ENCODE results near the gene WWC1.
A peak's percentile ranks its signal among the peaks of the same experiment; 100 is the strongest.

WWC1 gene

DNA sequence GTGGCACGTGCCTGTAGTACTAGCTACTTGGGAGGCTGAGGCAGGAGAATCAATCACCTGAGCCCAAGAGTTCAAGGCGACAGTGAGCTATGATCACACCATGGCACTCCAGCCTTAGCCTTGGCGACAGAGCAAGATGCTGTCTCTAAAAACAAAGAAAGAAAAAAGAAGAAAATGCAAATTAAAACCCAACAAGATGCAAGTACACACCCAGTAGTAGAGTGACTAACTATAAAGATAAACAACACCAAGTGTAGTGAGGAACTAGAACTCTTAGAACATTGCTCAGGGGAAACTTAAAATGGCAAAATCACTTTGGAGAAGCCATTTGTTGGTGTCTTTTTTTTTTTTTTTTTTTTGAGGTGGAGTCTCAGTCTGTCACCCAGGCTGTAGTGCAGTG lies 160.1 kb downstream of the WWC1 start:
- DNase-seq: no peak

DNA sequence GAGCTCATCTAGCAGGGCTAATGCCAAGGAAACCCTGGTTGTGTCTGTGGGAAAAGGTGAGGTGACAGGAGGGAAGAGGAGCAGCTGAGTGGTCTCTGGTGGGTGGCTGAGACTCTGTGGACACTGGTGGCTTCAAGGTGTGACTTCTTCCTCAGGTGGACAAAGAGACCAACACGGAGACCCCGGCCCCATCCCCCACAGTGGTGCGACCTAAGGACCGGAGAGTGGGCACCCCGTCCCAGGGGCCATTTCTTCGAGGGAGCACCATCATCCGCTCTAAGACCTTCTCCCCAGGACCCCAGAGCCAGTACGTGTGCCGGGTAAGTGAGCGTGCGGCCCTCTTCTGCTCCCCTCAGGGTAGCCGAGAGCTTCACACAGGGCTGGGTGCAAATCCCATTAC lies 163.8 kb downstream of the WWC1 start:
- DNase-seq: no peak

DNA sequence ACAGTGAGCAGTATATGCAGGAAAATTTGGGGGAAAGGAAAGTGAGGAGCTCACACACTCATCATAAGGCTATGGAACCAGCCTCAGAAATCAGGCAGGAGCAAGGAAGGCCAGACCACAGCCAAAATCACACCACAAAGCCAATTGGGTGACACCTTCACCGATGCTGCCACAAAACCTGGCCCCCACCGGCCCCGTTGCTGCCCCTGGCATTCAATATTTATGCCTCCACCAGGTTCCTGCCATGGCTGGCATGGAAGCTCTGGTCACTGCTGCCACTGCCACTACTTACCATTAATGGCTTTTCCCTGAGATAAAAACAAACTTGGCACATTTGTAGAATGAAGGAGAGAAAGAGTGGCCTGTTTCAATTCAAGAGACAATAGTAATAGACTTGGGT lies 166.1 kb downstream of the WWC1 start:
- DNase-seq: no peak

DNA sequence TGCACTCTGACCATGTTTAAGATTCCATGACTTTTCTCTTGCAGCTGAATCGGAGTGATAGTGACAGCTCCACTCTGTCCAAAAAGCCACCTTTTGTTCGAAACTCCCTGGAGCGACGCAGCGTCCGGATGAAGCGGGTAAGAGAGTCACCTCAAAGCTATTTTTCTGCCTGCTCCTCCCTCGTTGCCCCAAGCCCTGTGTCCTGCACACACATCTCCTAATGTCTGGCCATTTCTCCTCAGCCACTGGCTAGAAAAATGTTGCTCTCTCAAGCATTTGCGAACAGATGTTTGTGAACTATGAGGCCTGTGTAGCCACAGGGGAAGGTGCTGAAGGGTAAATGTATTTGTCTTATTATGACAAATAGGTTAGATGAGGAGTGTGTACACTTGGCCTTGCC lies 169.2 kb downstream of the WWC1 start:
- no peak for DNase-seq

DNA sequence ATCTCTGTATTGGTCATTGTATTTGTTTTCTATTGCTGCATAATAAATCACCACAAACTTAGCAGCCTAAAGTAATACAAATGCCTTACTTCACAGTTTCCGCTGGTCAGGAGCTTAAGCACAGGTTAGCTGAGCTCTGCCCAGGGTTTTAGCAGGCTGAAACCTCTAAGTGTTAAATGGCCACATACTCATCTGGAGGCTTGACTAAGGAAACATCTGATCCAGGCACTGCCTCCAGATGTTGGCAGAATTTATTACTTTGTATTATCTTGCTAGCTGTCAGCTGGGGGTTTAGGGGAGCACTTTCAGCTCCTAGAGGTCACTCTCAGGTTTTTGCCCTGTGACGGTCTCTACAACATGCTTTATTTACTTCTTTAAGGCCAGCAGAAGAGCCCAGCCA lies 171.6 kb downstream of the WWC1 start:
- no peak for DNase-seq

DNA sequence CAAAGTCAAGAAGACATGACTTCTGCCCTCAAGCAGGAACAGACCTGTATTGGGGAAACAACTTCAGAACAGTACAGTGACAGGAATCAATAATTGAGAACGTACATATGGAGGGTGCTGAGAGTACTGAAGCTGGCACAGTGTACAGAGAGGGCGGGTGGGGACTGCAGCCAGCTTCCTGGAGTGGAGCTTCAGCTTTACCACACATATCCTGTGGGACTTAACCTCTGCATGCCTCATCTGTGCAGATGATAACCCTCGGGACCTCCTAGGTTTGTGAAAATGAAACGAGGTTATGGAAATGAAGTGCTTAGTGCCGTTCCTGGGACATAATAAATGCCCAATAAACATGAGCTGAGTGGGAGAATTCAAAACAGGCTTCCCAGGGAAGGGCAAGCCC lies 172.8 kb downstream of the WWC1 start:
- no peak for DNase-seq

DNA sequence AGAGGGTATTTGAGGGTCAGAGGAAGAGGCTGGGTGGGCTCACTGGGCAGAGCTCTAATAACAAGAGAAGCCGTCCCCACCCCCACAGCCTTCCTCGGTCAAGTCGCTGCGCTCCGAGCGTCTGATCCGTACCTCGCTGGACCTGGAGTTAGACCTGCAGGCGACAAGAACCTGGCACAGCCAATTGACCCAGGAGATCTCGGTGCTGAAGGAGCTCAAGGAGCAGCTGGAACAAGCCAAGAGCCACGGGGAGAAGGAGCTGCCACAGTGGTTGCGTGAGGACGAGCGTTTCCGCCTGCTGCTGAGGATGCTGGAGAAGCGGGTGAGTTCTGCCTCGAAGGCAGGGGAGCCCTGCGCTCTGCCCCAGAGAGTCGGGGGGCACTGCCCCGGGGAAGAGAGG lies 173.2 kb downstream of the WWC1 start:
- no peak for DNase-seq

DNA sequence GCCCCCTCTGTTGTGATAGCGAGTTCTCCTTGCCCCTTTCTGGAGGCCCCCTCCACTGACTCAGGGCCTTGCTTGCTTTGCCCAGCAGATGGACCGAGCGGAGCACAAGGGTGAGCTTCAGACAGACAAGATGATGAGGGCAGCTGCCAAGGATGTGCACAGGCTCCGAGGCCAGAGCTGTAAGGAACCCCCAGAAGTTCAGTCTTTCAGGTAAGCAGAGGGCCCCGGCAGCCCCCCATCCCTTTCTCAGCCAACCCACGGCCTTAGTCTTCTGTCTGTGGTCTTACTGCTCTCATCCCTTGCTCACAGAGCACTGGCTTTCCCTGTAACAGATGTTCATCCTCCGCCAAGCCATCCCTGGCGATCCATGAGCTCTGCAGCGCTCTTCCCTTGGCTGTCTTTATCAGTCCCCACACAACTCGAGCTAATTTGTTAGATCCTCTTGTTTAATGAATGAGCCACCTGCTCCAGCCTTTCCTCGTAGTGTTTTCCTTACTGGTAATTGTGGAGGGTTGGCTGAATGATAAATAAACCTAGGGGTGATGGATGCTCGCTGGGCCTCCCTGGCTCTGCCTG lies 176.4 kb downstream of the WWC1 start:
- no peak for DNase-seq

DNA sequence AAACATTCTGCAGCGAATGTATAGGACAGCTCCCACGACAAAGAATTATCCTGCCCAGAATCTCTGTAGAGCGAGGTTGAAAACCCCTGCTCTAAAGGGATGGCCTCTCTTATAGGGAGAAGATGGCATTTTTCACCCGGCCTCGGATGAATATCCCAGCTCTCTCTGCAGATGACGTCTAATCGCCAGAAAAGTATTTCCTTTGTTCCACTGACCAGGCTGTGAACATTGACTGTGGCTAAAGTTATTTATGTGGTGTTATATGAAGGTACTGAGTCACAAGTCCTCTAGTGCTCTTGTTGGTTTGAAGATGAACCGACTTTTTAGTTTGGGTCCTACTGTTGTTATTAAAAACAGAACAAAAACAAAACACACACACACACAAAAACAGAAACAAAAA lies 177.4 kb downstream of the WWC1 start:
- DNase-seq: no peak

DNA sequence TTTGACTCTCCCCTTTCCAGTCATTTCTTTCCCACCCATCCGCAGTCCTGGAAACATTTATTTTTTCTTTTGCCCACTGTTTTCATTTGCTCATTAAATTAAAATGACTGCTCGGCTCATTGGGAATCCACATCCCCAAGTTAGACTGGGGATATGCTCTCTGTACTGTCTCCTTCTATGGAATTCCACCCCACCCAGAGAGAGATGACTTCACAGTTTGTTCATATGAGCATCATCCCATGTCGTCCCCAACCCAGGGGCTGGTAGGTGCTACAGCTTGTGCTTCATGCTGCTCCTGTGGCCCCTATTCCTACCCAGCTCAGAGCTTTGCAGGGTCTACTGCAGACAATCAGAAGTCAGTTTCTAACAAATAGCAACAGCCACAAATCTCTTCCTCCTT lies 178.4 kb downstream of the WWC1 start:
- DNase-seq: no peak

DNA sequence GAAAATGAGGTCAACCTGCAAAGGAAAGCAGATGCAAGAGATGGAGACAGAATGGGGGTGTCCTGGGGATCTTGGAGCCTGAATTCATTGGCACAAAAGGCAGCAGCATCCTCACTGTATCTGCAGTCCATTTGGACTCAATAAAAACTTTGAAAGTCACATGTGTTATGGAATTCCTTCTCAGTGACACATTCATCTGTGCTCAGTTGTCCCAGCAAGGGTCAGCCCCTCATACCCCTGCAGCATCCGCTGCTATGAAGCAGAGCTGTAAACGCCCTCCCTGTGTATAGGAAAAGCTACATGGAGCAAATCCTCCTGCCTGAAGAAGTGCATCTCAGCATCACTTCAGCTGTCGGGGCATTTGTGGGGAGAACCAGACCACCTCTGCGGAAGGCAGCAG lies 180.3 kb downstream of the WWC1 start:
- DNase-seq: no peak

DNA sequence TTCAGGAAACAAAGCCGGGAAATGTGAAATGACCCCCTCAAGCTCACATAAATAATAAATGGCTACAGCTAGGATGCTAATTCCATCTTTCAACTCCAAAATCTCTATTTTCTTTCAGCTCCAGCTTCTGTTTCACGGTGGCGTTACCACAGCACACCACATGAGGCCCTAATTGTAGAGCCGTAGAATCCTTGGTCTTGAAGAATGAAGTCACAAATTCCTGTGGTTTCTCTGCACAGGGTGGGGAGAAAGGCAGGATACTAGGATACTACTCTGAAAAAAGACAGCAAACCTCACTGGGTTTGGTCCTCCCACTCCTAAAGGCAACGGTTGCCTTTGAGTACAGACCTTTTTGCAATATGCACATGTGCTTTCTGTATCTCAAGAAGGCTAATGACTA lies 180.9 kb downstream of the WWC1 start:
- no peak for DNase-seq

DNA sequence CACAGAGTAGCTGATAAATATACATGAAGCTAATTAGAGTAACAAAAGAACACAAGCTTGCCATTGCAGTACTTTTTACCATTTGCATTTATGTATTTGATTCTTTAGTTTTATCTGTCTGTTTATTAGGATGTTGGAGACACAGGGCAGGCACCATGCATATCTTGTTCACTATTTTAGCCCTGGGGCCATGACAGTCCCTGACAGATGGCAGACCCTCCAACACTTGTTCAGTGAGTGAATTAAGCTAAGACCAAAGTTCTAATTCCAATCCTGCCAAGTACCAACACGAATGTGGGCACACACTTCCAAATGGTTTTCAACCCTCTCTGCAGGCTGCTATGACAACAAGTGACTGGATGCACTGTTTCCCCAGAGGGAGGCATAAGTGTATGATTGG lies 182.9 kb downstream of the WWC1 start:
- no peak for DNase-seq

DNA sequence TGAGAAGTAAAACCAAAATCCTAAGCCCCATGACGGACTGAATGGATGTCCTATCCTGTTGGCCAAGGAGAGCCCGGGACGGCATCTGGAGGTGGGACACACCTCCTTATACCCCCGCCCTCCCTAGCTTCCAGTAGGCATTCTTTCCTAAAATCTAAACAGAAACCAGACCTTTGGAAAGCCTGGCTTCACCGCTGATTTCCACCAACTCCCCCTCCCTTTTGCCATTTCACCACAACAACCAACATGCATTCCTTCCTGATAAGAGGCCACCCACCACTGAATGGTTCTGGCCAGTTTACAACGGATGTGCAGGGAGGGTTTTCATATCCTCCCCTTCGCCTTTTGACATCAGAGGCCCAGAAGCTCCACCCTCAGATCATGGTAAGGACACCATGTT lies 185.6 kb downstream of the WWC1 start:
- DNase-seq: no peak

DNA sequence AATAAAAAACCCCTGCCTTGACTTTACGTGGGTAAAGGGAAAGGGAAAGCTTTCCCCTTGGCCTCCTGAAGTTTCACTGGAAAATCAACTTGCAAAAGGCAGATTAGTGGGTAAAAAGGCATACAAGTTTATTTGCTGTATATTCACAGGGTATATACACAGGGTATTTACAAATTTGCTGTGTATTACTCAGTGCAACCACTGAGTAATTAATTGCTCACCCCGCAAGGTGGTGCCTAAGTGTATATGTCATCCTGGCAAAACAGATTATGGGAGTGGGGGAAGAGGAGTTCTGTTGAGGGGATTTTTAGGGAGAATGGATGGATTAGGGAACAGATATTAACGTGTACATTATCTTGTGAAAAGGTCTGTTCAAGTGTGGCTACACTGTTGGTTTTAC lies 187.7 kb downstream of the WWC1 start:
- DNase-seq: no peak

DNA sequence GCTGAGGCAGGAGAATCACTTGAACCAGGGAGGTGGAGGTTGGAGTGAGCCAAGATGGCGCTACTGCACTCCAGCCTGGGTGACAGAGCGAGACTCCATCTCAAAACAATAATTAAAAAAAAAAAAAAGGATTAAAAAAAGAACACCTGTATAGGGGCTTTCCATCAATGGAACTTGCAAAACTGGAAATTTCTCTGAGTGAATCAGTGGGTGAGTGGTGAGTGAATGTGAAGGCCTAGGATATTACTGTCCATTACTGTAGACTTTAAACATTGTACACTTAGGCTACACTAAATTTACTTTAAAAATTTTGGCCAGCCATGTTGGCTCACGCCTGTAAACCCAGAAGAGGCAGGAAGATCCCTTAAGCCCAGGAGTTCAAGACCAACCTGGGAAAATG lies 189.2 kb downstream of the WWC1 start:
- DNase-seq: no peak

DNA sequence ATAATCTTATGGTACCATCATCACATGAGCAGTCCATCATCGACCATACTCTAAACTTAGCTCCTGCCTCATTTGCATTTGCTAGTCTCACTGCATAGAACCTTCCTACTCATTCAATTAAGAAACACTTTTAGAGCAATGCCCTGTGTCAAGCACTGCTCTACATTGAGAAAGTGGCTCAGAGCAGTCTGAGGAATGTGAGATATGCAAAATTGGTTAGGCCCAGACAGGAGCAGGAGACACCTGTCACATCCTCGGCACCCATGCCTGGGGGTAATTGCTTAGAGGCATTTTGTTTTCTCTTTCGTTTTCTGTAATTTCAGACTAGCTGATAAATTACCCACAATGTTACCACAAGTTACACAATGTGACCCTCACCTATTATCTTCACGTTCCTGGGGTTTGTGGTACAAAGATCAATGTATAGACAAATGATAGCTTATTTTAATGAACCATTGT lies 189.9 kb downstream of the WWC1 start:
- DNase-seq: no peak

DNA sequence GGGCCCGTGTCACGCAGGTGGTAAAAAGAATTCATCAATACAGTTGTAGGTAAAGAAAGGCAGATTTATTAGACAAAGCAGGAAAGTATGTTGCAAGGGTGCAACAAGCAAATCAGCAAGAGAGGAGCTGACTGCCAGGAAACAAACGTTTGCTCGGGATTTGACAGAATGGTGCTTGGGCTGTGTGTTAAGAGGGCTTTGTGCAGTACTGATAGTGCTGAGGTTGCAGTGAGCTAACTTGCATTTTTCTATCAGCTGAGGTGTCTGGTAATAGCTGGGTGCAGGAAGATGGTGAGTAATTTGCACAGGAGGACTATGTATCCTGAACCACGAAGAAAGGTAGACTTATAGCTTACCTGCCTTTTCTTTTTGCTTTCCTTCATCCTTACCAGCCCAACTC lies 190.9 kb downstream of the WWC1 start:
- DNase-seq: no peak

DNA sequence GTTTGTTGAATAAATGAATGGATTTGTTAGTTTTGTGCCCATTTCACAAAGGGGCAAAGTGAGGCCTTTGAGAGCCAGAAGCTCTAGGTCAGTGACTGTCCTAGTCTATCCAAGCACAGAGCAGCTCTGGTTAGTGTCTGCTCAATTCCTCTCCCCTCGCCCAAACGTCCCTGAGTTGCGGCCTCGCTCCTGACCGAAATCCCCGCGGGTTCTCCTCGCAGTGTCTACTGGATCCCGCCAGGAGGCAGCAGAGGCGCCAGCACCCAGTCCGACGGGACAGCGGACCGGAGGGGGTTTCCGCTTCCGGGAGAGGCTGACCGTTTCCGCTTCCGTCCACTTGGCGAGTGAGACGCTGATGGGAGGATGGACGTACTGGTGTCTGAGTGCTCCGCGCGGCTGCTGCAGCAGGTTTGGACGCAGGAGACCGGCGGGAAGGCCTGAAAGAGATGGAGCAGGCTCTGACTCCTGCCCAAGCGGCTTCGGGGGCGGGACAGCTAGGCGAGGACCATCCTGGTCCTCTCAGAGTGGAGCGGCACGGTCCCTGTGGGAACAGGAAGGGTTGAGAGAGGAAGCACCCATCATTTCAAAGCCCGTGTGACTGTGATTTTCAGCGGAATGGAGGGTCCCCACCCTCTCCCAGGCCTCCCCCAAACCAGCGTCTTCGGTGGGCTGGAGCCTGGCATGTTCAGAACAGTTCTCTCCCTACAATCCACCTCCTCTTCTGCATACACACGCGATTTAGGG lies 194.9 kb downstream of the WWC1 start, which contains the start of gene RARS1:
RARS1 (plus strand) TSS at position 336 of the 744 bp plus-strand sequence; CDS start at position 364, 28 bp downstream.
- peak; percentile 94 for DNase-seq

DNA sequence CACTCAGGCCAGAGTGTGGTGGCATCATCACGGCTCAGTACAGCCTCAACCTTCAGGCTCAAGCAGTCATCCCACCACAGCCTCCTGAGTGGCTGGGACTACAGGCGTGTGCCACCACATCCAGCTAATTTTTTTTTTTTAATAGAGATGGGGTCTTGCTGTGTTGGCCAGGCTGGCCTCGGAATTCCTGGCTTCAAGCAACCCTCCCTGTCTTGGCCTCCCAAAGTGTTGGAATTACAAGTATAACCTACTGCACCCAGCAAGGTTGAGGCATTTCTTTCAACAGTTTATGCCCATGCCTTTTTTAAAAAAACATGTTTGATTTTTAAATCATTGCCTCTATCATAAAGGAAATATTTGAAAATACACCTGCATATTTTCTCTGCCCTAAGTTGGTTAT lies 197.6 kb downstream of the WWC1 start:
- no peak for DNase-seq

DNA sequence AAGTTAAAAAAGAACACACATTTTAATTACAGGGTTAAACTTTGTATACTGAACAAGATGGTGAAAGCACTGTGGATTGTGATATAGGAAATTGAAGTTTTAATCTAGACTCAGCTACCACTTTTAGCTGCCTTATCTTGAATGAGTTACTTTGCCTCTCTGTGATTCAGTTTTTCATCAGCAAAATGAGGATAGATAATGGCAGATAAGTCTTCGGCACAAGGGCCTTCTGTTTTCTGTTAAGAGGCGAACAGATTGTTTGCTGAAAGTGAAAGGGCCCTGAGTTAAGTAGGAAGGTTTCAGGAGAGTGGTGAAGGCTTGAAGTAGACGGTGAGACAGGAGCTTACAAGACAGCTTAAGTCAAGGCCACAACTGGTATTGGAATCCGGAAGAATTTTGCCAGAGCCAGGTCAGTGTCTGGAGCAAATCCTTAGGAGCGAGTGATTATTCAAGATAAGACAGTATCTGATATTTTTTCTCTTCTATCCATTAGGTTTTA lies 202.7 kb downstream of the WWC1 start:
- no peak for DNase-seq

DNA sequence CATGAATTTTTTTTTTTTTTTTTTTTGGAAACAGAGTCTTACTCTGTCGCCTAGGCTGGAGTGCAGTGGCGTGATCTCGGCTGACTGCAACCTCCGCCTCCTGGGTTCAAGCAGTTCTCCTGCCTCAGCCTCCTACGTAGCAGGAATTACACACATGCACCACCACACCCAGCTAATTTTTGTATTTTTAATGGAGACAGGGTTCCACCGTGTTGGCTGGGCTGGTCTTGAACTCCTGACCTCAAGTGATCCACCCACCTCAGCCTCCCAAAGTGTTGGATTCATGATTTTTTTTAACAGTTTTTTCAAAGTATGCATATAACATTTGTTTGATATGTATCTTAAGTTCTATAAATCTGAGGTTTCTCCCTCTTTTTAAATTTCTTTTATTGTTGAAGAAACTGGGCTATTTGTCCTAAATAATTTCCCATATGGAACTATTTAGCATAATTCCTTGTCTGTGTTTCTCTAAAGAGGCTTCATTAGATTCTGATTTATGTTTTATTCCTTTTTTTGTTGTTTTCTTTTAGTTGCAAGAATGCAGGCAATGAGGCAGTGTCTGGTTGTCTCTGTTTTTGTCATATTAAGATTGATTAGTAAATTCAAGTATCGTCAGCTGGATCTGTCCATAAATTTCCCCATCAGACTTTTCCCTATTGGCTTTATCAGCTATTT lies 211.3 kb downstream of the WWC1 start:
- DNase-seq: no peak

DNA sequence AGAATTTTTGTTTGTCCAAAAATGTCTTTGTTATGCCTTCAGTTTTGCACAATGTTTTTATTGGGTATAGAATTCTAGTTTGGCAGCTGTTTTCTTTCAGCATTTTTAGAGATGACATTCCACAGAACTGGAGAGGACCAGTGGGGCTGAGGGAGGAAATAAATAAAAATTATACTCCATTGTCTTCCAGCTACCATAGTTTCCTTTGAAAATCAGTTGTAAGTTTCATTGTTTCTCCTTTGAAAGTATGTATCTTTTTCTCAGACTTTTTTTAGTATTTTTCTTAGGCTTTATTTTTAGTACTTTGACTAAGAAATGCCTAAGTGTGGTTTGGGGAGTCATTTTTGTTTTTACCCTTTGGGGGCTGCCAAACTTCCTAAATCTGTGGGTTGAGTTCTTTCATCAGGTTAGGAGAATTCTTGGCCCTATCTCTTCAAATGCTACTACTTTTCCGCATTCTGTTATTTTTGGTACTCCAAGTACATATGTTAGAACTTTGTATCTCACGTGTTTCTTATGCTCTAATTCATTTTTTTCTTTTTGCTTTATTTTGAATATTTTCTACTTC lies 222.5 kb downstream of the WWC1 start:
- no peak for DNase-seq

All from activated naive CD4-positive, alpha-beta T cell treated with Interleukin-2 at 50 U/mL for 16 hours (primary cell).